ENCODE data around the gene LILRA5. TPM values are rescaled to one million over a fixed set of nuclear protein-coding genes. Genes with fewer than 3 reads are reported as not detected.

LILRA5 gene
- total and polyA plus RNA-seq, 2 of the 13 experiments (the other 11 are each of a cell fraction or from before 2014, with no cell fraction given) = not detected

GRCh38 chr19:54335164-54335563, 22.2 kb upstream of the LILRA5 start:
- H3K9ac ChIP-seq (ENCODE audit: insufficient read depth, low read depth, low read length) = no peak overlapping the region
- FAIRE-seq (no peak), ATAC-seq (no peak), DNase-seq (ENCODE audit: low spot score) (no peak)
- ChIA-PET CTCF (ENCODE audit: low intra/inter-chr PET ratio, low total read pairs) (no interaction called here), POLR2A (no interaction called here)
- no peaks in the 10 kb centered on the region for H3K9me3 ChIP-seq (ENCODE audit: low read length)
- H3K4me2 ChIP-seq (ENCODE audit: low read depth, low read length) = no peak overlapping the region
- TF ChIP-seq HNRNPK (IDR thresholded peaks at IDR 0.05; ENCODE audit: low read depth, low read length, poor library complexity, severe bottlenecking) = no peak
- TF ChIP-seq ZNF276 (CRISPR knock-in tag; IDR thresholded peaks at IDR 0.05; ENCODE audit: low read depth) = no peak
- TF ChIP-seq ZNF280D (CRISPR knock-in tag; IDR thresholded peaks at IDR 0.05) = no peak
- TF ChIP-seq NFE2 (CRISPR knock-in tag; IDR thresholded peaks at IDR 0.05) = no peak
- no peak for TF ChIP-seq TRAFD1 (CRISPR knock-in tag; IDR thresholded peaks at IDR 0.05; ENCODE audit: borderline replicate concordance)
- TF ChIP-seq EZH2 (conservative IDR thresholded peaks at IDR 0.05; ENCODE audit: low read depth, low read length) = no peak
- no peak for TF ChIP-seq ATF7 (IDR thresholded peaks at IDR 0.05)
- no peak for TF ChIP-seq ATF7 (CRISPR knock-in tag; IDR thresholded peaks at IDR 0.05)
- no peak for TF ChIP-seq ZNF354B (CRISPR knock-in tag; IDR thresholded peaks at IDR 0.05)
- TF ChIP-seq ZNF580 (CRISPR knock-in tag; IDR thresholded peaks at IDR 0.05; ENCODE audit: borderline replicate concordance, low read depth) = no peak
- no peak for TF ChIP-seq ZSCAN9 (CRISPR knock-in tag; IDR thresholded peaks at IDR 0.05; ENCODE audit: borderline replicate concordance)
- TF ChIP-seq ZNF317 (CRISPR knock-in tag; IDR thresholded peaks at IDR 0.05) = no peak
- no TSS peak for BruUV-seq (replicated peaks)
- no peak overlapping the region for H3K4me3 ChIP-seq (replicated peaks in 1 of 3; ENCODE audit: insufficient read depth in 1 of 3, low read depth in 2 of 3, low read length in 3 of 3)
- intact Hi-C loops (cut with micrococcal nuclease; ENCODE audit: unreplicated experiment) = no loop called here
- no peaks in the 10 kb centered on the region for H3K79me2 ChIP-seq (ENCODE audit: insufficient read depth, low read length)
- H3K27me3 ChIP-seq (ENCODE audit: control insufficient read depth in 1 of 2, insufficient read depth in 2 of 2, low read length in 2 of 2) = peaks cover 1 to 40% of the 10 kb centered on the region in 2 experiments
- H3K27ac ChIP-seq (ENCODE audit: extremely low read length, insufficient read depth, low read length) = no peak overlapping the region
- no peaks in the 10 kb centered on the region for H3K4me1 ChIP-seq (ENCODE audit: insufficient read depth, low read length)
- H2AFZ ChIP-seq (ENCODE audit: low read length) = no peak overlapping the region
- in situ Hi-C loops (cut with HindIII; ENCODE audit: extremely low pct_ligation_motif_present, low pct_unique_long_range_greater_than_20kb) = no loop called here
- H4K20me1 ChIP-seq (ENCODE audit: insufficient read depth, low read length) = no peaks in the 10 kb centered on the region
- H3K36me3 ChIP-seq (replicated peaks in 1 of 2; ENCODE audit: control insufficient read depth in 1 of 2, insufficient read depth in 2 of 2, low read length in 2 of 2) = no peaks in the 10 kb centered on the region
- WGBS (ENCODE audit: low lambda C conversion rate) = 22% methylated on average over 5 of the region's 5 CpGs
